ENCODE data around the gene MACROD1. TPM values are rescaled to one million over a fixed set of nuclear protein-coding genes. Genes with fewer than 3 reads are reported as not detected.
A peak's percentile ranks its signal among the peaks of the same experiment; 100 is the strongest.

MACROD1 gene
- total RNA-seq, 2 donors from 2014 or later = 33.5 to 68.2 TPM

DNA sequence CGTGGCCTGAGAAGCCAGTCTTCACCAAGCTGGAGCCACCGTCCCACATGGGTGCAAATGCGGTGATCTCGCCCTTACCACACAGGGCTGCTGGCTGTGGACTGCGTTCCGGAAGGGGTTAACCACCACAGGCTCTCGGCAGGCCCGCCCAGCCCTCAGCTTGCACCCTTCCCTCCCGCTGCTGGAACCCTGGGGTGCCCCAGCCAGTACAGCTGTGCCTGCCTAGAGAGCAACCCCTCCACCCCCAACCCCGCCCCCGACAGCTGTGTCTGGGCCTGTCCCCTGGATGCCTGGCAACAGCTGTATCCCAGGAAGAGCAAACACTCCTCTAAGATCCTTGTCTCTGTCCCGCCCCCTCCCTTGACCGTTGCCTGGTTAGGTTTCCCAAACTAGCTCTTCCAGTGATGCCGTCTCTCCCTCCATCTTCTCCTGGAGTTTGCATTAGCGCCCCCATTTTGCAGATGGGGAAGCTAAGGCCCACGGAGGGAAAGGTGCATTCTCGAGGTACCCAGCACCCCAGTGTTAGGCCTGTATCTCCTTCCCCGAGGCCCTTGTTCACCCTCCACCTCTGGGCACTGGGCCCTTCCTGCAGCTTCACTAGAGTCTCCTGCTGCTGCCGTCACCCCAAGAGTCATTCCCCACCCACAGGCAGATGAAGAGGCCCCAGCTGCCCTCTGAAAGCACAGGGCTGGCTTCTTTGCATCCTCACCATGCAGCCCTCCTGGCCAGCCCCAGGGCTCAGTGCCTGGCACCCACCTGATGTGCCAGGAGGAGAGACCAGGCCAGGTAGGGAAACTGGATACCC, 204.1 kb downstream of the MACROD1 start:
- no peaks in the 10 kb centered on the region for H3K4me1 ChIP-seq (replicated peaks)
- DNase-seq (ENCODE audit: low spot score) = peak; percentile 62
- H3K4me3 ChIP-seq = no peak overlapping the region
- intact Hi-C loops (cut with DNase I) = no loop called here
- H3K27me3 ChIP-seq (replicated peaks; ENCODE audit: insufficient read depth) = no peaks in the 10 kb centered on the region
- 28% methylated on average over 18 of the region's 19 CpGs for WGBS
- no peak for TF ChIP-seq POLR2A (IDR thresholded peaks at IDR 0.05)
- TF ChIP-seq, protein P1, sequence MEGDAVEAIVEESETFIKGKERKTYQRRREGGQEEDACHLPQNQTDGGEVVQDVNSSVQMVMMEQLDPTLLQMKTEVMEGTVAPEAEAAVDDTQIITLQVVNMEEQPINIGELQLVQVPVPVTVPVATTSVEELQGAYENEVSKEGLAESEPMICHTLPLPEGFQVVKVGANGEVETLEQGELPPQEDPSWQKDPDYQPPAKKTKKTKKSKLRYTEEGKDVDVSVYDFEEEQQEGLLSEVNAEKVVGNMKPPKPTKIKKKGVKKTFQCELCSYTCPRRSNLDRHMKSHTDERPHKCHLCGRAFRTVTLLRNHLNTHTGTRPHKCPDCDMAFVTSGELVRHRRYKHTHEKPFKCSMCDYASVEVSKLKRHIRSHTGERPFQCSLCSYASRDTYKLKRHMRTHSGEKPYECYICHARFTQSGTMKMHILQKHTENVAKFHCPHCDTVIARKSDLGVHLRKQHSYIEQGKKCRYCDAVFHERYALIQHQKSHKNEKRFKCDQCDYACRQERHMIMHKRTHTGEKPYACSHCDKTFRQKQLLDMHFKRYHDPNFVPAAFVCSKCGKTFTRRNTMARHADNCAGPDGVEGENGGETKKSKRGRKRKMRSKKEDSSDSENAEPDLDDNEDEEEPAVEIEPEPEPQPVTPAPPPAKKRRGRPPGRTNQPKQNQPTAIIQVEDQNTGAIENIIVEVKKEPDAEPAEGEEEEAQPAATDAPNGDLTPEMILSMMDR (IDR thresholded peaks at IDR 0.05) = no peak
- TF ChIP-seq POLR2AphosphoS5 (IDR thresholded peaks at IDR 0.05) = no peak
- H3K27ac ChIP-seq = no peak overlapping the region
- no peaks in the 10 kb centered on the region for H3K9me3 ChIP-seq
- H3K36me3 ChIP-seq = no peaks in the 10 kb centered on the region

DNA sequence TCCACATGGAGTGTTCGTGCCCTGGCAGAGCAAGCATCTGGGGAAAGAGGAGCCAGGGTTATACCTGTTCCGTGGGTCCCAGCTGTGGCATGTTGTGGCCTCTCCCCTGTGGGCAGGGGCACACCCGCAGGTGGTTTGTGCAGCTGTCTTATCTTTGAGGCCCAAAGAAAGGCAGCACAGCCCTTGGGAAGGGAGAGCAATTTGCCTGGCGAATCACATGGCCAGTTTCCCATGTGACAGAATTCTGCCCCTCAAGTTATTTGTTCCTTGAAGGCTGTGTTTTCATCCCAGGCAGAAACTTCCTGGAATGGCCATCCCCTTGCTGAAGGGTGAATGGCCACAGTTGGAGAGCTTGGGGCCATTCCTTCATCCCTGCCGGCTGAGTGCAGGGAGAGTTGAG, 207.9 kb downstream of the MACROD1 start:
- peaks cover 0 to 7% of the 10 kb centered on the region in 2 donors for H3K36me3 ChIP-seq
- intact Hi-C loops (cut with DNase I) = no loop called here
- no peaks in the 10 kb centered on the region for H3K9me3 ChIP-seq
- no peaks in the 10 kb centered on the region for H3K27me3 ChIP-seq (replicated peaks; ENCODE audit: insufficient read depth)
- H3K27ac ChIP-seq = no peak overlapping the region
- no peaks in the 10 kb centered on the region for H3K4me1 ChIP-seq (replicated peaks)
- DNase-seq (ENCODE audit: low spot score) = no peak
- no peak overlapping the region for H3K4me3 ChIP-seq
- 60% methylated on average over 5 of the region's 5 CpGs for WGBS
- no peak for TF ChIP-seq POLR2AphosphoS5 (IDR thresholded peaks at IDR 0.05)
- TF ChIP-seq POLR2A (IDR thresholded peaks at IDR 0.05) = no peak
- TF ChIP-seq, protein P1 (IDR thresholded peaks at IDR 0.05) = no peak

DNA sequence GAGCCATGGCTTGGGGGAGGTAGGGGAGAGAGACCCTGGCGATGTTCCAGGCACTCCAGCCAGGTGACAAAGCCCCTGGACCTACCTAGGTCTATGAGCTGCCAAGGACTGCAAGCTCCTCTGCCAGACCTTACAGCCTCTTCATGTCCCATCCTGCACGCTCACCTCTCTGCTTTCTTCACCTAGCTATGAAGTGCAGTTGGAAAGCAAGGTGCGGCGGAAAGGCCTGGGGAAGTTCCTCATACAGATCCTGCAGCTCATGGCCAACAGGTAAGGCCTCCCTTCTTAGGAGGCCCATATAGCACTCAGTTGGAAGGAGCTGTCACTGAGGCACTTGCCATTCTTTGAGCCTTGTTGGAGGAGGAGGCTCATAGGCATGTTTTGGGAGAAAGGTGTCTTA, 213.3 kb downstream of the MACROD1 start:
- Histone ChIP-seq H3K27ac (peak overlapping the region; percentile 28 to 40), H3K9me3 (no peaks in the 10 kb centered on the region), H3K4me1 (replicated peaks) (no peaks in the 10 kb centered on the region), H3K4me3 (no peak overlapping the region), H3K36me3 (peaks cover 0 to 7% of the 10 kb centered on the region in 2 donors), H3K27me3 (replicated peaks; ENCODE audit: insufficient read depth) (no peaks in the 10 kb centered on the region)
- 58% methylated on average over 4 of the region's 4 CpGs for WGBS
- intact Hi-C loops (cut with DNase I) = no loop called here
- peak; percentile 20 for DNase-seq (ENCODE audit: low spot score)
- TF ChIP-seq POLR2AphosphoS5 (IDR thresholded peaks at IDR 0.05) (no peak), POLR2A (IDR thresholded peaks at IDR 0.05) (no peak)
- TF ChIP-seq, protein P1 (IDR thresholded peaks at IDR 0.05) = no peak

- intact Hi-C loops (cut with DNase I) = no loop called here
- 47% methylated on average over 20 of the region's 20 CpGs for WGBS
- peak; percentile 34 for DNase-seq (ENCODE audit: low spot score)
- H3K4me3 ChIP-seq = no peak overlapping the region
- no peaks in the 10 kb centered on the region for H3K9me3 ChIP-seq
- no peaks in the 10 kb centered on the region for H3K27me3 ChIP-seq (replicated peaks; ENCODE audit: insufficient read depth)
- H3K27ac ChIP-seq = peak overlapping the region; percentile 28 to 40
- peaks cover 0 to 7% of the 10 kb centered on the region in 2 donors for H3K36me3 ChIP-seq
- no peaks in the 10 kb centered on the region for H3K4me1 ChIP-seq (replicated peaks)
- TF ChIP-seq, protein P1 (IDR thresholded peaks at IDR 0.05) = no peak
- TF ChIP-seq POLR2A (IDR thresholded peaks at IDR 0.05) (no peak), POLR2AphosphoS5 (IDR thresholded peaks at IDR 0.05) (no peak)
These were observed 214.0 kb downstream of the MACROD1 start for GRCh38 chr11:63951779-63952536.

Small RNA genes lying within 50 kb of the gene (small RNA-seq; reads per million reads assigned to genes)
- 0 reads per million in 2 donors for gene RNU6-45P

Other genes starting within 250 kb of the MACROD1 start
- 1 to 10 TPM in 1 of 2 donors, under 1 TPM in 1; 0.64 to 3.3 TPM for gene RCOR2, start 248.9 kb downstream of the MACROD1 start, total RNA-seq
- 10 to 100 TPM; 23.3 to 24.7 TPM for gene NAA40, start 227.1 kb downstream of the MACROD1 start, total RNA-seq
- gene COX8A, start 191.5 kb downstream of the MACROD1 start, total RNA-seq = 1,000 to 10,000 TPM in 1 of 2 donors, 100 to 1,000 TPM in 1; 597 to 1,196 TPM
- 100 to 1,000 TPM in 1 of 2 donors, 10 to 100 TPM in 1; 79.6 to 118 TPM for gene OTUB1, start 179.7 kb downstream of the MACROD1 start, total RNA-seq
- under 1 TPM; 0.36 to 0.57 TPM for gene FLRT1, start 130.2 kb downstream of the MACROD1 start, total RNA-seq
- 100 to 1,000 TPM; 104 to 139 TPM for gene STIP1, start 20.1 kb upstream of the MACROD1 start, total RNA-seq
- 10 to 100 TPM in 1 of 2 donors, 1 to 10 TPM in 1; 5.3 to 12.8 TPM for gene FERMT3, start 40.6 kb upstream of the MACROD1 start, total RNA-seq
- gene TRPT1, start 60.1 kb upstream of the MACROD1 start, total RNA-seq = 10 to 100 TPM; 63.6 to 87.7 TPM
- gene NUDT22, start 60.2 kb upstream of the MACROD1 start, total RNA-seq = 10 to 100 TPM; 89.5 to 90.8 TPM
- gene DNAJC4, start 64.4 kb upstream of the MACROD1 start, total RNA-seq = 10 to 100 TPM; 55.8 to 63.8 TPM
- 10 to 100 TPM; 50.9 to 91.2 TPM for gene VEGFB, start 68.5 kb upstream of the MACROD1 start, total RNA-seq
- gene FKBP2, start 75.0 kb upstream of the MACROD1 start, total RNA-seq = 100 to 1,000 TPM; 138 to 164 TPM
- 10 to 100 TPM; 60.5 to 69.3 TPM for gene PPP1R14B, start 80.8 kb upstream of the MACROD1 start, total RNA-seq
- gene PLCB3, start 85.4 kb upstream of the MACROD1 start, total RNA-seq = 10 to 100 TPM; 26.3 to 43.1 TPM
- 100 to 1,000 TPM; 140 to 161 TPM for gene BAD, start 118.6 kb upstream of the MACROD1 start, total RNA-seq
- gene GPR137, start 119.7 kb upstream of the MACROD1 start, total RNA-seq = 10 to 100 TPM; 38.8 to 94.9 TPM
- gene KCNK4, start 125.2 kb upstream of the MACROD1 start, total RNA-seq = not detected
- 10 to 100 TPM in 1 of 2 donors, not detected in 1; 44.3 TPM for gene CATSPERZ, start 134.2 kb upstream of the MACROD1 start, total RNA-seq
- 10 to 100 TPM; 38.7 to 54.7 TPM for gene ESRRA, start 139.4 kb upstream of the MACROD1 start, total RNA-seq
- 100 to 1,000 TPM; 328 to 400 TPM for gene TRMT112, start 151.4 kb upstream of the MACROD1 start, total RNA-seq
- 100 to 1,000 TPM; 224 to 303 TPM for gene PRDX5, start 152.0 kb upstream of the MACROD1 start, total RNA-seq
- 1 to 10 TPM; 3.0 to 10.0 TPM for gene CCDC88B, start 174.1 kb upstream of the MACROD1 start, total RNA-seq
- 10 to 100 TPM; 18.9 to 23.7 TPM for gene RPS6KA4, start 193.0 kb upstream of the MACROD1 start, total RNA-seq

Data from prostate gland (tissue), 2 donors.